Neutrophil (primary cell): ENCODE results near the gene ATRIP.

Experiments used
- H3K27ac ChIP-seq: fragments of 200-600 bp; sonication (generic); 2 replicates; pipeline ENCODE4 v1.5.1; 2016; ENCODE audit warnings: mild to moderate bottlenecking, moderate library complexity
- H3K27me3 ChIP-seq: fragments of 200-600 bp; sonication (generic); 2 replicates; pipeline ENCODE4 v1.6.0; 2016; ENCODE audit warnings: mild to moderate bottlenecking
- H3K36me3 ChIP-seq: fragments of 200-600 bp; sonication (generic); 2 replicates; pipeline ENCODE4 v1.5.1; 2017
- H3K4me1 ChIP-seq, 2 experiments: fragments of 200-600 bp in 1 of 2; sonication (generic) in 1 of 2; 1 replicate in 1 of 2; 2 replicates in 1 of 2; pipeline versions ENCODE4 v1.5.1 to v1.6.1; 2013 to 2016; ENCODE audit warnings: low read depth in 1 of 2, low read length in 1 of 2, mild to moderate bottlenecking in 1 of 2, moderate library complexity in 1 of 2; ENCODE audit not compliant: control insufficient read depth in 1 of 2, insufficient read depth in 1 of 2
- H3K4me3 ChIP-seq, 2 experiments: fragments of 200-600 bp in 1 of 2; sonication (generic) in 1 of 2; 1 replicate in 1 of 2; 2 replicates in 1 of 2; pipeline ENCODE4 v1.5.1; 2013 to 2016; ENCODE audit warnings: low read depth in 1 of 2, low read length in 1 of 2, mild to moderate bottlenecking in 1 of 2, moderate library complexity in 1 of 2
- H3K9me3 ChIP-seq: fragments of 200-600 bp; sonication (generic); 2 replicates; pipeline ENCODE4 v1.5.1; 2016
- CTCF ChIP-seq: fragments of 200-600 bp; sonication (generic); IDR thresholded peaks from 2 replicates; pipeline ENCODE4 v1.5.1; 2016; ENCODE audit warnings: antibody characterized with exemption

ATRIP gene

DNA sequence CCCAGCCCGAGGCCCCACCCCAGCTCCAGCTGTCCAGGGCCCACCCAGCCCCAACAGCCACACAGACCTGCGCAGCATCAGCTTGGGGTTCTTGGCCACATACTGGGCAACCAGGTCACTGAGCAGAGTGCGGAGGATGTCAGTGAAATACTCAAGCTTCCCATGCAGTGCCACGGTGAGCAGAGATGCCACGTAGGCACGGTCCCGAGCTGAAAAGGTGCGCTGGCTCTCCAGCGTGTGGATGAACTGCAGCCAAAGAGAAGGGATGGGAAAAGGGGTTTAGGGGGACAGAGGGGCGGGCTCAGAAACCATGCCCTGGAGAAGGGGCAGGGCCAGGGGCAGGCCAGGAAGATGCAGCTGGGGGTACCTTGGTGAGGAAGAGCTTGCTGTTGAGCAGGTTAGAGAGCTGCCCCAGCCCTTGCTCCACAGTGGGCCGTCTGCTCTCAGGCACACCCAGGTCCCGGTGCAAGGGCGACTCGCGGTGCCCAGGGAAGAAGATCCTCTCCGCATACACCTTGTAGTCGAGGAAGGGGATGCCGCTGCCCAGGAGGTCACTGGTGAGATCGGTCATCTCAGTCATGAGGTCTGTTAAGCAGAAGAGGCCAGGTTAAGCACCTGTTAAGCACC lies 34.0 kb upstream of the ATRIP start:
- no peaks in the 10 kb centered on the region for H3K36me3 ChIP-seq
- no peaks in the 10 kb centered on the region for H3K27me3 ChIP-seq
- H3K27ac ChIP-seq: no peak overlapping the region
- no peak overlapping the region for H3K4me3 ChIP-seq
- no peaks in the 10 kb centered on the region for H3K4me1 ChIP-seq
- TF ChIP-seq CTCF: no peak
- no peaks in the 10 kb centered on the region for H3K9me3 ChIP-seq

- Histone ChIP-seq H3K4me3 (no peak overlapping the region), H3K9me3 (no peaks in the 10 kb centered on the region), H3K27me3 (no peaks in the 10 kb centered on the region), H3K27ac (no peak overlapping the region), H3K4me1 (no peaks in the 10 kb centered on the region), H3K36me3 (no peaks in the 10 kb centered on the region)
- TF ChIP-seq CTCF: no peak
Observed at GRCh38 chr3:48413086-48413485, 33.5 kb upstream of the ATRIP start.

DNA sequence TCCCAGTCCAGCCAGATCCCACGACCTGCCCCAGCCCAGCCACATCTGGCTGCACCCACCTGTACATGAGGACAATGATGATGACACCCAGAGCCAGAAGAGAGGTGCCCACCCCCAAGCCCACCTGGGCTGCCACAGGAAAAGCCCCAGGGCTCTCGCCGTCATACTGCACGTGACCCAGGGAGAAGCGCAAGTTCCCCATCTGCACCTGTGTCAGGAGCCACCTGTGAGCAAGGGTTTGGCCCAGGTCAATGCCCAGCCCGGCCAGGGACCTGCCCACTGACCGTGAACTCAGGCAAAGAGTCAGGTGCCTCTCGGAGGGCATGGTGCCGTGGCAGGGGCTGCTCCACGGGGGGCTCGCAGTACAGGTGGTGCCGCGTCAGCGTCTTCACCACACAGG lies 32.9 kb upstream of the ATRIP start:
- Histone ChIP-seq H3K4me1 (no peaks in the 10 kb centered on the region), H3K27me3 (no peaks in the 10 kb centered on the region), H3K27ac (no peak overlapping the region), H3K36me3 (no peaks in the 10 kb centered on the region), H3K4me3 (no peak overlapping the region), H3K9me3 (no peaks in the 10 kb centered on the region)
- no peak for TF ChIP-seq CTCF

DNA sequence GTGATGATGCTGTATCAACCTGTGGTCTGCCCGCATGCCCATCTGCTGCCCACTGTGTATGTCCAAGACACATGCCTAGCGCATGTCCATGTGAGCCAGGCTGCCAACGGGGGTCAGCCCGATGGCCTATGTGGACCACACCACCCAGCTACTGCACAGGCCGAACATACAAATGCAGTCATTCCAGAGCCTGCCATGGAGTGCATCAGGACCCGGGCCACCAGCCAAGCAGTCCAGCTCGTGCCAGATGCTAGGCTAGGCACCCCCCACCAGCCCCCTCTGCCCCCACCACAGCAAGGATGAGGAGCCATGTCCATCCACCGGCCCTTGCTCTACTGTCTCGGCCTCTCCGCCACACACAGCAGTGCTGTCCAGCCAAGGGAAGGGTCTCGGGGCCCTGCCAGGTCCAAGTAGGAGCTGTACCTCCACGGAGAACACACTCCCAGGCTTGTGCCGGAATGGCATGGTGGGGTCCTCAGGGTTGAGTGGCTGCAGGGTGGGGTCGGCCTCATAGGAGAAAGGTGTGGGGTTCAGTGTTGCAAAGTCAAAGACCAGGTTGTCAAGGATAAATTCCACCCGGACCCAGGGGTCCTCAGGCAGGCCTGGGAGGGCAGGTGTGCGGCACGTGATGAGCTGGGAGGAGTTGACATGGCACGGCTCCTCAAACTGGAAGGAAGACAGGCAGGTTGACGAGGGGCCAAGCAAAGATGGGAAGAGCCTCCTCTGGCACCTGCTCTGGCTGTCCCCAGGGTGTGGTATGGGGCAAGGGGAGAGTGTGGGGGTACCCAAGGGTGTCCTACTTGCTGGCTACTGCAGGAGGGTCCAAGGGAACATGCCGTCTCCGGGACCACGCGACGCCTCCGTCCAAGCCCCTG lies 31.9 kb upstream of the ATRIP start:
- no peak overlapping the region for H3K27ac ChIP-seq
- H3K4me1 ChIP-seq: no peaks in the 10 kb centered on the region
- H3K27me3 ChIP-seq: no peaks in the 10 kb centered on the region
- H3K4me3 ChIP-seq: no peak overlapping the region
- no peaks in the 10 kb centered on the region for H3K9me3 ChIP-seq
- H3K36me3 ChIP-seq: no peaks in the 10 kb centered on the region
- no peak for TF ChIP-seq CTCF

GRCh38 chr3:48415251-48415953 lies 31.1 kb upstream of the ATRIP start:
- Histone ChIP-seq H3K36me3 (no peaks in the 10 kb centered on the region), H3K4me1 (no peaks in the 10 kb centered on the region), H3K27ac (no peak overlapping the region), H3K4me3 (no peak overlapping the region), H3K27me3 (no peaks in the 10 kb centered on the region), H3K9me3 (no peaks in the 10 kb centered on the region)
- no peak for TF ChIP-seq CTCF
